ENCODE measurements around the gene BORCS8.

BORCS8 gene

GRCh38 chr19:19146865-19147264, 45.1 kb downstream of the BORCS8 start:
- Histone ChIP-seq H3K4me3 (ENCODE audit: low read depth, low read length) (no peak overlapping the region), H3K36me3 (replicated peaks) (no peaks in the 10 kb centered on the region), H3K27ac (no peak overlapping the region), H3K27me3 (replicated peaks) (no peaks in the 10 kb centered on the region)
- in situ Hi-C loops (cut with HindIII; ENCODE audit: low pct_ligation_motif_present, low sequenced_read_pairs) = no loop called here
- no peak for DNase-seq
- no peak for TF ChIP-seq CTCF (IDR thresholded peaks at IDR 0.05; ENCODE audit: low read depth, low read length, missing control alignments)

- Histone ChIP-seq H3K36me3 (replicated peaks) (no peaks in the 10 kb centered on the region), H3K4me3 (ENCODE audit: low read depth, low read length) (peak overlapping the region; percentile 35), H3K27ac (no peak overlapping the region), H3K27me3 (replicated peaks) (no peaks in the 10 kb centered on the region)
- peak; percentile 37 for DNase-seq
- peak; percentile 98 for TF ChIP-seq CTCF (IDR thresholded peaks at IDR 0.05; ENCODE audit: low read depth, low read length, missing control alignments)
- in situ Hi-C loops (cut with HindIII; ENCODE audit: low pct_ligation_motif_present, low sequenced_read_pairs) = no loop called here
Observed at GRCh38 chr19:19145684-19146608, 46.0 kb downstream of the BORCS8 start.

- no peak for DNase-seq
- Histone ChIP-seq H3K27ac (no peak overlapping the region), H3K36me3 (replicated peaks) (no peaks in the 10 kb centered on the region), H3K4me3 (ENCODE audit: low read depth, low read length) (no peak overlapping the region), H3K27me3 (replicated peaks) (no peaks in the 10 kb centered on the region)
- in situ Hi-C loops (cut with HindIII; ENCODE audit: low pct_ligation_motif_present, low sequenced_read_pairs) = no loop called here
- TF ChIP-seq CTCF (IDR thresholded peaks at IDR 0.05; ENCODE audit: low read depth, low read length, missing control alignments) = no peak
Observed at GRCh38 chr19:19145281-19145680, 46.7 kb downstream of the BORCS8 start.

GRCh38 chr19:19142347-19142746, 49.6 kb downstream of the BORCS8 start:
- DNase-seq = no peak
- no peak for TF ChIP-seq CTCF (IDR thresholded peaks at IDR 0.05; ENCODE audit: low read depth, low read length, missing control alignments)
- in situ Hi-C loops (cut with HindIII; ENCODE audit: low pct_ligation_motif_present, low sequenced_read_pairs) = no loop called here
- H3K4me3 ChIP-seq (ENCODE audit: low read depth, low read length) = no peak overlapping the region
- H3K27ac ChIP-seq = no peak overlapping the region
- no peaks in the 10 kb centered on the region for H3K36me3 ChIP-seq (replicated peaks)
- H3K27me3 ChIP-seq (replicated peaks) = no peaks in the 10 kb centered on the region

- in situ Hi-C loops (cut with HindIII; ENCODE audit: low pct_ligation_motif_present, low sequenced_read_pairs) = no loop called here
- H3K27ac ChIP-seq = no peak overlapping the region
- no peak for DNase-seq
- no peaks in the 10 kb centered on the region for H3K27me3 ChIP-seq (replicated peaks)
- H3K4me3 ChIP-seq (ENCODE audit: low read depth, low read length) = no peak overlapping the region
- H3K36me3 ChIP-seq (replicated peaks) = no peaks in the 10 kb centered on the region
- no peak for TF ChIP-seq CTCF (IDR thresholded peaks at IDR 0.05; ENCODE audit: low read depth, low read length, missing control alignments)
Observed at GRCh38 chr19:19140476-19140875, 51.5 kb downstream of the BORCS8 start.

GRCh38 chr19:19139876-19140229, 52.1 kb downstream of the BORCS8 start:
- in situ Hi-C loops (cut with HindIII; ENCODE audit: low pct_ligation_motif_present, low sequenced_read_pairs) = no loop called here
- no peak for DNase-seq
- Histone ChIP-seq H3K27me3 (replicated peaks) (no peaks in the 10 kb centered on the region), H3K36me3 (replicated peaks) (no peaks in the 10 kb centered on the region), H3K4me3 (ENCODE audit: low read depth, low read length) (no peak overlapping the region), H3K27ac (no peak overlapping the region)
- TF ChIP-seq CTCF (IDR thresholded peaks at IDR 0.05; ENCODE audit: low read depth, low read length, missing control alignments) = no peak

All from brain microvascular endothelial cell (primary cell).